HG02840 (cell line): ENCODE results near the gene ZNG1F.
"Not testable (repeated sequence)": the region's sequence is repeated elsewhere in the genome, so short reads cannot be mapped to it uniquely, and the experiment has no call there.

Experiments used
- ATAC-seq: cut with Tn5 transposase; IDR thresholded peaks from one replicate; pipeline ENCODE4 v1.9.1; 2021; ENCODE audit warnings: mild to moderate bottlenecking, moderate library complexity, moderate number of reproducible peaks; ENCODE audit not compliant: unreplicated experiment, low FRiP score

Gene ZNG1F

DNA sequence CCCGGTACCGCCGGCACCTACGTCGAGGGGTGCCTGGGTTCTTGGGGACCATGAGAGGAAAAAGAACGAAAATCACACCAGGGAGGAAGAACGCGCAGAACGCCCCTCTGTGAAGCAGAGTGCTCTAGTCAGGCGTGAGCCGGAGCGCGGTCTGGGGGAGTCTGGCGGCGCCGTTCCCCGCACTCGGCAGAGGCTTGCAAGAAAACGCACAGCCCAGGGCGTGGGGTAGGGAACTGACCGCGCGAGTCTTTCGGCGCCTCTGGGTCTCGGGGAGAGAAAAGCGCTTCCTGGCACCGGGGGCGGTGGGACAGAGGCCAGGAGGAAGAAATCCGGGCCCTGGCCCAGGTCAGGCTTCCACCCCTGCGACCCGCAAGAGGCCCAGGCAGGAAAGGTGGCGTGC, 65.3 kb downstream of the ZNG1F start:
- not testable (repeated sequence) for ATAC-seq

- not testable (repeated sequence) for ATAC-seq
Measured at GRCh38 chr9:41123396-41123795, 65.7 kb downstream of the ZNG1F start.

DNA sequence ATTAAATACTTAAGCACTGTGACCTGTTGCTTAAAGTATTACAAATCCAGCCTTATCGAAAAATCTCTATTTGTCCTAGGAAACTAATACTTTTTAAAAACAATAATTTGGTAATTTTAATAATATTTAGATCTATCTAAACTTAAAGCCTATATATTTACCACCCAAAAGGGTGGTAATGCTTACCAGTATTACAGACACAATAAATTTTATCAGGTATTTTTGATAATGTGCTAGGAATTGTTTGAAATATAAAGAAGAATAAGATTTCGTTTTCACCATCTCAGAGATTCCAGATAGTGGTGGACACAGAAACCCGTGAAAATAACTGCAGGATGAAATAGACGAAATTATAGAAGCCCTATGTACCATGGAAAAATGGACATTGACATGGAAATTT, 68.4 kb downstream of the ZNG1F start:
- not testable (repeated sequence) for ATAC-seq

DNA sequence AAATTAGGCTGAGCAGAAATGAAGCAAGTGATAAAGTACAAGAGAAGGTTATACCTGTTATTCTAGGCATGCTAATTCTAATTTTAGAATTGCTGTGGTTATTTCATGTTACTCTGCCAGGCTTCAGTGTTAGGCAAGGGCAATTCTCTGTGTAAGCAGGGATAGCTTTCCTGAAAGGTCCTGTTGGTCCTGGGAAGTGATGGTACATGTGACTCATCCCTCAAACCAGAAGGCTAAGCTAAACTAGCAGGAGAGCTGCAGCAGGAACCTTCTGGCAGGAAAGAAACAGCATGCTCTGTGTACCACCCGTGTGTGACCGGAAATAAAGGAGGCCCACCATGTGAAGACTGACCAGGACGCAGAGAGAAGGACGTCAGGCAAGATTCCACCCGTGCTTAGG, 69.4 kb downstream of the ZNG1F start:
- not testable (repeated sequence) for ATAC-seq

DNA sequence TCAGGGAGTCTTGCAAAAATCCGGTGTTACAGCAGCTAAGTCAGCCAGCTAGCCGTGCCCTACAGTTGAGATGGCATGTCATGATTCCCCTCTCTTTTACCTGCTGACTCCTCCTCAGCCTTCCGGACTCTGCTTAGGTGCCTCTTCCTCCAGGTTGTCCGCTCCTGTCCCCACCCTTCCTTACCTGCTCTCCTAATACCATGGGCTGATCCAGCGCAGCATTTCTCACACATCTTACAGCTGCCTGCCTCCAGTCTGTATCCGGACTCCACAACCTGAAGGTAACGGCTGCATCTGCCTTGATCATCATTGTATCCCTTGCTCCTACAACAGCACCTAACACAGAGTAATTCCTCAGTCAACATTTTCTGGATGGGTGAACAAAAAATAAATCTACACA, 69.8 kb downstream of the ZNG1F start:
- not testable (repeated sequence) for ATAC-seq

DNA sequence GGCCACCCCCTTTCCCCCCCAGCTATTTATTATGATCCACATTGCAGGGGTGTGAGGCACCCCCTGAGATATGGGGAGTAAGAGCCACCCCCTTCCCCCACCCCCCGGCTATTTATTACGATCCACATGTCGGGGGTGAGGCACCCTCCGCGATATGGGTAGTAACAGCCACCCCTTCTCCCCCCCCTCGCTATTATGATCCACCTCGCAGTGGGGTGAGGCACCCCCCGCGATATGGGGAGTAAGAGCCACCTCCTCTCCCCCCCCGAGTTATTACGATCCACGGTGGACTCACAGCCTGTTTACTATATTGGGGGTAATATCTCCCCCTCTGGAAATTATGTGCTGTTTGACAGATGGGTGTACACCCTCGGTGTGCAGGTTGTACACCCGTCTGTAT, 75.8 kb downstream of the ZNG1F start:
- not testable (repeated sequence) for ATAC-seq

GRCh38 chr9:41111414-41111813, 77.7 kb downstream of the ZNG1F start:
- ATAC-seq, result not testable (repeated sequence)

DNA sequence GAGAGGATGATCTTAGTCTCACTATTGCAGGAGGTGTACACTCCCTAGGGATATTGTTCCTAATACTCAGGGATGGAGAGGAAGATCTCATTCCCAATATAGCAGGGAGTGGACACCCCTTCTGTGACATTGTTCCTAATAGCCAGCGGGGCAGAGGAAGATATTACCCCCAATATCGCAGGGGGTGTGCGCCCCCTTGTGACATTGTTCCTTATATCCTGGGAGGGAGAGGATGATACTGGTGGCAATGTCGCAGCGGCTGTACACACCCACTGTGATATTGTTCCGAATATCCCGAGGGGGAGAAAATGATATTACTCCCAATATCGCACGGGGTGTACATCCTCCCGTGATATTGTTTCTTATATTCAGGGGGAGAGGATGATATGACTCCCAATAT, 78.2 kb downstream of the ZNG1F start:
- not testable (repeated sequence) for ATAC-seq

DNA sequence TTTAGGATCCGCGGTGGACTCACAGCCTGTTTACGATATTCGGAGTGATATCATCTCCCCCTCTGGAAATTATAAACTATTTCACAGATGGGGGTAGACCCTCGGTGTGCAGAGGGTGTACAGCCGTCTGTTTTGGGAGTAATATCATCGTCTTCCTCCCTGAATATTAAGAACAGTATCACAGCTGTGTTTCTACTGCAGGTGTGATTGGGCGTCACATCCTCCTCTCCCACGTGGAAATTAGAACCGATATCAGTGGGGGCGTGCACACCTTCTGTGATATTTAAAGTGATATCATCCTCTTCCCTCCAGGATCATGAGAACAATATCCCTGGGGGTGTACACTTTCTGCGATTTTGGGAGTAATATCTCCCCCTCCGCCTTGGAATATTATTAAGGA, 79.9 kb downstream of the ZNG1F start:
- not testable (repeated sequence) for ATAC-seq

GRCh38 chr9:41108816-41109215, 80.3 kb downstream of the ZNG1F start:
- ATAC-seq, result not testable (repeated sequence)

DNA sequence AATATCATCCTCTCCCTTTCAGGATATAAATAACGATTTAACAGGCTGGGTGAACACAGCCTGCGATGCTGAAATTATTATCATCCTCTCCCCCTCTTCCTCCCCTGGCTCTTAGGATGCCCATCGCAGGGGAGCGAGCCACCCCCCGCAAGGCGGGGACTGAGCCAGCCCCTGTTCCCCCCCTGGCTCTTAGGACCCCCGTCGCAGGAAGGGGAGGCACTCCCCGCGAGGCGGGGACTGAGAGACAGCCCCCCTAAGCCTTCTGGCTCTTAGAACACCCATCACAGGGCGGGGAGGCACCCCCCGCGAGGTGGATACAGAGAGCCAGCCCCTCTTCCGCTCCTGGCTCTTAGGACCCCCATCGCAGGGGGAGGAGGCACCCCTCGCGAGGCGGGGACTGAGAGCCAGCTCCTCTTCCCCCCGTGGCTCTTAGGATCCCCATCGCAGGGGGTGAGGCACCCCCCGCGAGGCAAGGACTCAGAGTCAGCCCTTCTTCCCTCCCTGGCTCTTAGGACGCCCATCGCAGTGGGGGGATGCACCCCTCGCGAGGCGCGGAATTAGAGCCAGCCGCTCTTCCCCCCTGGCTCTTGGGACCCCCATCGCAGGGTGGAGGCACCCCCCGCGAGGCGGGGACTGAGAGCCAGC, 82.5 kb downstream of the ZNG1F start:
- ATAC-seq, result not testable (repeated sequence)

GRCh38 chr9:41105557-41106253, 83.4 kb downstream of the ZNG1F start:
- ATAC-seq, result not testable (repeated sequence)

- ATAC-seq, result not testable (repeated sequence)
Measured at GRCh38 chr9:41104542-41104941, 84.6 kb downstream of the ZNG1F start.

GRCh38 chr9:41100508-41100907, 88.6 kb downstream of the ZNG1F start:
- not testable (repeated sequence) for ATAC-seq

DNA sequence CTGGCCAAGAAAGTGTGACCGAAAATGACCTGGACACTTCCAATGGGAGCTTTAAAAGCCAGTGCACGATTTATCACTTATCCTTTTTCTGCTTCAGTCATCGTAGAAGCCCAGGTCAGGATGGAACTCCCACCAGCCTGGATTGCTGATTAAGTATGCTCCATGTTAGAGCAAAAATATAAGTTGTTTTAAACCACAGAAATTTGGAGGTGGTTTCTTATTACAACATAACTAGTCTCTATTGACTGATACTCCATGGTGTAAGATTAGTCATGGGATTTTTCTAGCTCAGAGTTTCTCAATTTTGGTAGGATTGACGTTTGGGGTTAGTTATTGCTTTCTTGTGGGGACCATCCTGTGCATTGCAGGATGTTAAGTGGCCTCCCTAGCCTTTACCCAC, 90.4 kb downstream of the ZNG1F start:
- ATAC-seq, result not testable (repeated sequence)

GRCh38 chr9:41095060-41095459, 94.1 kb downstream of the ZNG1F start:
- not testable (repeated sequence) for ATAC-seq

DNA sequence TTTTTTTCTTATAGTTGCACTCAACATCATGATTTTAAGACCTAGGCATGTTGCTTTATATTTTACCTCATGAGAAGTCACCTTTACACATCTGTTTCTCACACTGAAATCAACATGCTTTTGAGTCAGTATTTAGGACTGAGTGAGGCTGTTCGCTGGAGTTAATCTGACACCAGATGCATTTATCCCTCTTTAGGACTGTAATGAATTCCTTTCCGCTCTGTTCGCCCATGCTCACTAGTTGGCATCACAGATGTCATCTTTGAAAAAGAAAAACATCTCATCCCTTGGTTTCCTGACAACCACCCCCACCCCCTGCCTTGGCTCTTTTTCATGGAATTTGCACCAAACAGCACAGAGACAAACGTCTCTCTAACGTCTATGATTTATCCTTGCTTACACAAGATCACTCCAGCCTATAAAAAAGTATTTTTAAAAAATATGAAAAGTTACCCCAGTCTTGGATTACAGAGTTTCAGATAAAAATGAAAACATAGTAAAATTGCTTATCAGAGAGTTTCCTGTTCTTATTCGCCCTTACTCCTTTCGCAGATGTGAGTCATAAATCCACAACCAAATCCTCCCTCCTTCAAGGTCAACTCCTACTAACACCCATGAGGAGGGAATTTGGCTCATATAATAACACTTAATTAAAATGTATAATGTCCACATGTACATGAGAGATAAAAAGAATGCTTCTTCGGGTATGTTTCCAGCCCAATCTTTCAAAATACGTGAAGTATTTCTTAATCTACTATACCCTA, 94.9 kb downstream of the ZNG1F start:
- ATAC-seq, result not testable (repeated sequence)

DNA sequence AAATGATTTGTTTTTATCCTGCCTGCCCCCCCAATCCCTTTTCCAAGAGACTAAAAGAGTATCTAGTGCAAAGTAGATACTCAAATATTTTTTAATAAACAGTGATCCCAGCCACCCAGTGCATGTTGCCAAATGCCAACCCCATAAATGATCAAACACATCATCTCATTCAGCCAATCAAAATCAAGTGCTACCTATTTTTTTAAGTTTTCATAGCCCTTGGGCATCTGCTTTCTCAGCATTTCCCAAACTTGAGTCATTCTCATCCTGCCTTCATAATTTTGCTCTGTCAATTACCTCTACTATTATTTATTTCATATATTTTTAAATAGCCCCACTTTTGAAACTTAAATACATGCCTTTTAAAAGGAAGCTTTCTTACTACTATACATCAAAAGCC, 98.2 kb downstream of the ZNG1F start:
- not testable (repeated sequence) for ATAC-seq

DNA sequence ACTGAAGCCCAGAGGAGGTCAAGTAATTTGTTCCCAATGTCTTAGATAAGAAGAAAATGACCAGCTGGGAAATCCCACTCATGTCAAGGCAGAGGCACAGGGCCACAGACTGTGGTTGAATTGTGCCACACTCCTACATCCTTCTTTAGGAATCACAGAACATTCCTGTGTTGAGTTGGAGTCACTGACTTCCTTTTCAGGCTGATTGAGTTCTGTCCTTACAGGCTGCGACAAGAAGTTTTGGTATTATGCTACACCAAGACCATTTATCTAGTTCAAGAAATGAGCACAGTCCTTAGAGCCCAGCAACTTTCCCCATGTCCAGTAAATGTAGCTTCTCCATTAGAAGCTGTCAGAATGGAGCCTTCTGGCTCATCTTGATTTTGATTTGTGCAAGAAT, 98.7 kb downstream of the ZNG1F start:
- not testable (repeated sequence) for ATAC-seq

- not testable (repeated sequence) for ATAC-seq
Measured at GRCh38 chr9:41088450-41089059, 100.6 kb downstream of the ZNG1F start.

- ATAC-seq, result not testable (repeated sequence)
Measured at GRCh38 chr9:41087929-41088328, 101.2 kb downstream of the ZNG1F start.
